WTC11 (cell line): ENCODE data around the gene EMC8. TPM values are rescaled to one million over a fixed set of nuclear protein-coding genes. Genes with fewer than 3 reads are reported as not detected.
A peak's percentile ranks its signal among the peaks of the same experiment; 100 is the strongest.

ENCODE experiments used
- ATAC-seq: fragments of 200-7000 bp; cut with Tn5 transposase; 2 replicates; pipeline ENCODE4 v1.10.0; 2021; ENCODE audit warnings: mild to moderate bottlenecking, moderate library complexity
- CTCF ChIA-PET: fragments of 300-600 bp; sonication (Branson Sonifier 250); formaldehyde crosslinking; loops from one replicate; lab custom pipeline; 2021; ENCODE audit warnings: antibody characterized with exemption; lab: Charles Lee
- POLR2A ChIA-PET: fragments of 350-600 bp; sonication (Branson Sonifier 250); formaldehyde crosslinking; loops from one replicate; lab custom pipeline; 2021; ENCODE audit warnings: antibody characterized with exemption; lab: Charles Lee
- DNase-seq: peaks from one replicate; pipeline ENCODE4 v3.0.0; 2021; ENCODE audit warnings: low spot score
- H3K27ac Mint-ChIP-seq: 2 replicates; pipeline ENCODE4 v1.8.0; 2021; ENCODE audit warnings: mixed read lengths
- H3K27me3 Mint-ChIP-seq: 2 replicates; pipeline ENCODE4 v1.8.0; 2021; ENCODE audit warnings: low read depth, mild to moderate bottlenecking, moderate library complexity, mixed read lengths
- H3K36me3 Mint-ChIP-seq: 2 replicates; pipeline ENCODE4 v1.8.0; 2021; ENCODE audit warnings: mixed read lengths
- H3K4me1 Mint-ChIP-seq: 2 replicates; pipeline ENCODE4 v1.8.0; 2022; ENCODE audit warnings: mixed read lengths
- H3K4me3 Mint-ChIP-seq: 2 replicates; pipeline ENCODE4 v1.8.0; 2021; ENCODE audit warnings: mild to moderate bottlenecking, moderate library complexity, mixed read lengths
- H3K9me3 Mint-ChIP-seq: 2 replicates; pipeline ENCODE4 v1.8.0; 2021; ENCODE audit warnings: mixed read lengths
- CDX4 ChIP-seq: fragments of 250-450 bp; sonication (Bioruptor Pico); IDR thresholded peaks from 2 replicates; pipeline ENCODE4 v1.9.0; 2021; ENCODE audit warnings: moderate library complexity, mild to moderate bottlenecking, inconsistent platforms, borderline replicate concordance
- ELF4 ChIP-seq: sonication (generic); formaldehyde crosslinking; IDR thresholded peaks from 2 replicates; pipeline ENCODE4 v1.8.1; 2022; ENCODE audit warnings: low read depth, mild to moderate bottlenecking, moderate library complexity, missing genetic modification reagents
- EMX1 ChIP-seq: fragments of 250-450 bp; sonication (Bioruptor Pico); IDR thresholded peaks from 2 replicates; pipeline ENCODE4 v1.8.0; 2021; ENCODE audit warnings: mild to moderate bottlenecking
- FOXK1 ChIP-seq: sonication (generic); formaldehyde crosslinking; IDR thresholded peaks from 2 replicates; pipeline ENCODE4 v1.8.0; 2022; ENCODE audit warnings: mild to moderate bottlenecking, moderate library complexity, missing genetic modification reagents
- GTF2I ChIP-seq: fragments of 250-450 bp; sonication (Bioruptor Pico); conservative IDR thresholded peaks from 2 replicates; pipeline ENCODE4 v1.4.0; 2021; ENCODE audit warnings: mild to moderate bottlenecking
- JAZF1 ChIP-seq: fragments of 250-450 bp; sonication (Bioruptor Pico); IDR thresholded peaks from 2 replicates; pipeline ENCODE4 v1.9.0; 2021; ENCODE audit warnings: moderate library complexity, mild to moderate bottlenecking, inconsistent platforms
- MAX ChIP-seq: sonication (generic); formaldehyde crosslinking; IDR thresholded peaks from 2 replicates; pipeline ENCODE4 v1.8.0; 2022; ENCODE audit warnings: mild to moderate bottlenecking, missing genetic modification reagents
- MLX ChIP-seq: sonication (generic); formaldehyde crosslinking; IDR thresholded peaks from 2 replicates; pipeline ENCODE4 v1.8.1; 2023; ENCODE audit warnings: mild to moderate bottlenecking, missing genetic modification reagents, moderate library complexity
- NFYB ChIP-seq: sonication (generic); formaldehyde crosslinking; conservative IDR thresholded peaks from 2 replicates; pipeline ENCODE4 v1.8.0; 2022; ENCODE audit warnings: low read depth, missing genetic modification reagents
- NR3C1 ChIP-seq: sonication (generic); formaldehyde crosslinking; conservative IDR thresholded peaks from 2 replicates; pipeline ENCODE4 v1.8.1; 2023; ENCODE audit warnings: low read depth, mild to moderate bottlenecking, missing genetic modification reagents
- PRDM15 ChIP-seq: sonication (generic); formaldehyde crosslinking; IDR thresholded peaks from 2 replicates; pipeline ENCODE4 v1.8.0; 2022; ENCODE audit warnings: missing genetic modification reagents
- TEAD1 ChIP-seq: sonication (generic); formaldehyde crosslinking; IDR thresholded peaks from 2 replicates; pipeline ENCODE4 v1.8.0; 2022; ENCODE audit warnings: mild to moderate bottlenecking, missing genetic modification reagents
- ZNF423 ChIP-seq: fragments of 250-450 bp; sonication (Bioruptor Pico); IDR thresholded peaks from 2 replicates; pipeline ENCODE4 v2.1.2; 2022; ENCODE audit warnings: mild to moderate bottlenecking, moderate library complexity
- total RNA-seq: library from RNA; stranded (reverse); gene quantifications from 3 replicates; pipeline ENCODE4 v1.2.3, GENCODE V29; 2021
- TF ChIP-seq, protein P1 (sequence below): fragments of 250-450 bp; sonication (Bioruptor Pico); IDR thresholded peaks from 2 replicates; pipeline ENCODE4 v1.9.0; 2021; ENCODE audit warnings: mild to moderate bottlenecking, borderline replicate concordance
- TF ChIP-seq, protein P2 (sequence below): sonication (generic); formaldehyde crosslinking; IDR thresholded peaks from 2 replicates; pipeline ENCODE4 v1.8.0; 2022; ENCODE audit warnings: mild to moderate bottlenecking, missing genetic modification reagents
- TF ChIP-seq, protein P3 (sequence below): sonication (generic); formaldehyde crosslinking; IDR thresholded peaks from 2 replicates; pipeline ENCODE4 v1.8.1; 2023; ENCODE audit warnings: mild to moderate bottlenecking, missing genetic modification reagents, moderate library complexity

Gene EMC8
- total RNA-seq, 1 experiment from 2014 or later, result 55.2 TPM

DNA sequence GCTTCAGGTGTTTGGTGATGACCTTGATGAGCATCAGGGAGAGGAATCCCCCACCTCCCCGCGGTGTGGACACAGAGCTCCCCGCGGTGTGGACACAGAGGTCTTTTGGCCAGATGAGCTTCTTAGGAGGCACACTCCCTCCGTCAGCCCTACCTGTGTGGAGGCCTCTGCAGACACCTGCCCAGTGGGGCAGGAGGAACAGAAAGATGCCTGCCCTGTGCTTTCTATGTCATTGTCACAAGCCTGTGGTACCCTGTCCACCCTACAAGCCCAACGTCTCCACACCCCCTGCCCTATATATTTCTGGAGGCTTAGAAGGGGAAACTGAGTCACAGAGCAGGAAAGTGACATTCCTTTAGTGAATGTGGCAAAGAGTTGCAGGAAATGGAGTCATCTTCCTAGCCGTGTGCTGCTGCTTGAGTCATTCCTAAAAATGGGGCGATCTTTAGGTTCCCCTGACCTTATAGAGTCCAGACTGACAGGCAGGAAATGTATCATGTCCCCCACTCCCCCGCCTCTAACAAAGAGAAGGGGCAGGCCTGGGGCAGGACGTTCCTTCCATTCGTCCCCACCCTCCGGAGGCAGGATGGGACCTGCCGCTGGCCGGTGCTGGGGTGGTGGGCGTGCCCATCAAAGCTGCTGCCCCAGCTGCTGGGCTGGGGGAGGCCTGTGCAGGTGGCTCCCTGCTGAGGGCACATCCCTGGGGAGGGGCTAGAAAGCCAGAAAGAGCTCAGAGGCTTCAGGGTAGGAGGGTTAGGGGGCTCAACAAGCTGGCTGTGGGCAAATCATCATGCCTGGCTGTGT, 47.4 kb downstream of the EMC8 start:
- ChIA-PET CTCF (interaction anchor here (1.0 to 1.4 kb wide), 4 partner anchors 8 to 34 kb away, joined by 3 to 6 read pairs (median 4); no protein-coding TSS in a partner anchor), POLR2A (no interaction called here)
- DNase-seq, result no peak
- peak; percentile 6; the same call in 1 of the 2 replicates for ATAC-seq
- Mint-ChIP-seq H3K4me1 (peaks cover 37% of the 10 kb centered on the region), H3K36me3 (no peaks in the 10 kb centered on the region), H3K27ac (no peak overlapping the region), H3K9me3 (no peaks in the 10 kb centered on the region), H3K4me3 (peak overlapping the region; percentile 56), H3K27me3 (peaks cover 26% of the 10 kb centered on the region)
- TF ChIP-seq ZNF423 (CRISPR knock-in tag) (peak; percentile 12; the same call in 1 of the 2 replicates), CDX4 (CRISPR knock-in tag) (no peak)

- ChIA-PET POLR2A (no interaction called here), CTCF (interaction anchor here (1.0 kb wide), 2 partner anchors 9 to 335 kb away, joined by 3 read pairs; no protein-coding TSS in a partner anchor)
- peak; percentile 35 for DNase-seq
- Mint-ChIP-seq H3K27ac (no peak within 1 kb of the TSS), H3K4me3 (peak within 1 kb of the TSS; percentile 89), H3K4me1 (peaks cover 45% of the 10 kb centered on the region), H3K9me3 (no peaks in the 10 kb centered on the region), H3K36me3 (no peaks in the 10 kb centered on the region), H3K27me3 (peaks cover 26% of the 10 kb centered on the region)
- ATAC-seq, result peak; percentile 46
- TF ChIP-seq, protein P1, sequence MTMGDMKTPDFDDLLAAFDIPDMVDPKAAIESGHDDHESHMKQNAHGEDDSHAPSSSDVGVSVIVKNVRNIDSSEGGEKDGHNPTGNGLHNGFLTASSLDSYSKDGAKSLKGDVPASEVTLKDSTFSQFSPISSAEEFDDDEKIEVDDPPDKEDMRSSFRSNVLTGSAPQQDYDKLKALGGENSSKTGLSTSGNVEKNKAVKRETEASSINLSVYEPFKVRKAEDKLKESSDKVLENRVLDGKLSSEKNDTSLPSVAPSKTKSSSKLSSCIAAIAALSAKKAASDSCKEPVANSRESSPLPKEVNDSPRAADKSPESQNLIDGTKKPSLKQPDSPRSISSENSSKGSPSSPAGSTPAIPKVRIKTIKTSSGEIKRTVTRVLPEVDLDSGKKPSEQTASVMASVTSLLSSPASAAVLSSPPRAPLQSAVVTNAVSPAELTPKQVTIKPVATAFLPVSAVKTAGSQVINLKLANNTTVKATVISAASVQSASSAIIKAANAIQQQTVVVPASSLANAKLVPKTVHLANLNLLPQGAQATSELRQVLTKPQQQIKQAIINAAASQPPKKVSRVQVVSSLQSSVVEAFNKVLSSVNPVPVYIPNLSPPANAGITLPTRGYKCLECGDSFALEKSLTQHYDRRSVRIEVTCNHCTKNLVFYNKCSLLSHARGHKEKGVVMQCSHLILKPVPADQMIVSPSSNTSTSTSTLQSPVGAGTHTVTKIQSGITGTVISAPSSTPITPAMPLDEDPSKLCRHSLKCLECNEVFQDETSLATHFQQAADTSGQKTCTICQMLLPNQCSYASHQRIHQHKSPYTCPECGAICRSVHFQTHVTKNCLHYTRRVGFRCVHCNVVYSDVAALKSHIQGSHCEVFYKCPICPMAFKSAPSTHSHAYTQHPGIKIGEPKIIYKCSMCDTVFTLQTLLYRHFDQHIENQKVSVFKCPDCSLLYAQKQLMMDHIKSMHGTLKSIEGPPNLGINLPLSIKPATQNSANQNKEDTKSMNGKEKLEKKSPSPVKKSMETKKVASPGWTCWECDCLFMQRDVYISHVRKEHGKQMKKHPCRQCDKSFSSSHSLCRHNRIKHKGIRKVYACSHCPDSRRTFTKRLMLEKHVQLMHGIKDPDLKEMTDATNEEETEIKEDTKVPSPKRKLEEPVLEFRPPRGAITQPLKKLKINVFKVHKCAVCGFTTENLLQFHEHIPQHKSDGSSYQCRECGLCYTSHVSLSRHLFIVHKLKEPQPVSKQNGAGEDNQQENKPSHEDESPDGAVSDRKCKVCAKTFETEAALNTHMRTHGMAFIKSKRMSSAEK, result no peak
- no peak for TF ChIP-seq GTF2I (CRISPR knock-in tag)
- TF ChIP-seq, protein P2, sequence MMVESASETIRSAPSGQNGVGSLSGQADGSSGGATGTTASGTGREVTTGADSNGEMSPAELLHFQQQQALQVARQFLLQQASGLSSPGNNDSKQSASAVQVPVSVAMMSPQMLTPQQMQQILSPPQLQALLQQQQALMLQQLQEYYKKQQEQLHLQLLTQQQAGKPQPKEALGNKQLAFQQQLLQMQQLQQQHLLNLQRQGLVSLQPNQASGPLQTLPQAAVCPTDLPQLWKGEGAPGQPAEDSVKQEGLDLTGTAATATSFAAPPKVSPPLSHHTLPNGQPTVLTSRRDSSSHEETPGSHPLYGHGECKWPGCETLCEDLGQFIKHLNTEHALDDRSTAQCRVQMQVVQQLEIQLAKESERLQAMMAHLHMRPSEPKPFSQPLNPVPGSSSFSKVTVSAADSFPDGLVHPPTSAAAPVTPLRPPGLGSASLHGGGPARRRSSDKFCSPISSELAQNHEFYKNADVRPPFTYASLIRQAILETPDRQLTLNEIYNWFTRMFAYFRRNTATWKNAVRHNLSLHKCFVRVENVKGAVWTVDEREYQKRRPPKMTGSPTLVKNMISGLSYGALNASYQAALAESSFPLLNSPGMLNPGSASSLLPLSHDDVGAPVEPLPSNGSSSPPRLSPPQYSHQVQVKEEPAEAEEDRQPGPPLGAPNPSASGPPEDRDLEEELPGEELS (CRISPR knock-in tag), result peak; percentile 17; the same call in 1 of the 2 replicates
- TF ChIP-seq NR3C1, result no peak
- no peak for TF ChIP-seq PRDM15 (CRISPR knock-in tag)
- no peak for TF ChIP-seq CDX4 (CRISPR knock-in tag)
- TF ChIP-seq ELF4 (CRISPR knock-in tag), result no peak
- no peak for TF ChIP-seq MLX (CRISPR knock-in tag)
- TF ChIP-seq FOXK1 (CRISPR knock-in tag), result no peak
- no peak for TF ChIP-seq JAZF1 (CRISPR knock-in tag)
- TF ChIP-seq NFYB, result no peak
- no peak for TF ChIP-seq MAX (CRISPR knock-in tag)
- TF ChIP-seq TEAD1, result no peak
- no peak for TF ChIP-seq EMX1 (CRISPR knock-in tag)
- TF ChIP-seq, protein P3, sequence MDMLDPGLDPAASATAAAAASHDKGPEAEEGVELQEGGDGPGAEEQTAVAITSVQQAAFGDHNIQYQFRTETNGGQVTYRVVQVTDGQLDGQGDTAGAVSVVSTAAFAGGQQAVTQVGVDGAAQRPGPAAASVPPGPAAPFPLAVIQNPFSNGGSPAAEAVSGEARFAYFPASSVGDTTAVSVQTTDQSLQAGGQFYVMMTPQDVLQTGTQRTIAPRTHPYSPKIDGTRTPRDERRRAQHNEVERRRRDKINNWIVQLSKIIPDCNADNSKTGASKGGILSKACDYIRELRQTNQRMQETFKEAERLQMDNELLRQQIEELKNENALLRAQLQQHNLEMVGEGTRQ, result 0 out of 2 replicates have a peak, but pooled peaks have one; percentile 16
Measured at GRCh38 chr16:85750827-85751697, 48.3 kb downstream of the EMC8 start, which contains the start of gene C16orf74. C16orf74 (minus strand) TSS chr16:85751096; CDS start chr16:85735217, 15,879 bp downstream.
